B cell (primary cell): Measurements from ENCODE around the gene CACNA1D. TPM values are rescaled to one million over a fixed set of nuclear protein-coding genes. Genes with fewer than 3 reads are reported as not detected.

Experiments used
- ATAC-seq: fragments of 200-7000 bp; cut with Tn5 transposase; one replicate; pipeline ENCODE4 v1.10.0; 2021; ENCODE audit warnings: low read depth, mild to moderate bottlenecking, moderate number of reproducible peaks, moderate library complexity
- CTCF ChIA-PET: fragments of 350-600 bp; sonication (Branson Sonifier 250); formaldehyde crosslinking; loops from one replicate; lab custom pipeline; 2021; ENCODE audit warnings: antibody characterized with exemption, inconsistent platforms; lab: Charles Lee
- POLR2A ChIA-PET: fragments of 350-600 bp; sonication (Branson Sonifier 250); formaldehyde crosslinking; loops from one replicate; lab custom pipeline; 2021; ENCODE audit warnings: antibody characterized with exemption; lab: Charles Lee
- DNase-seq: peaks from one replicate; pipeline ENCODE4 v3.0.0; 2013
- H2AFZ ChIP-seq: 2 replicates; pipeline ENCODE4 v1.6.1; 2012; ENCODE audit warnings: mild to moderate bottlenecking, low read depth, low read length; ENCODE audit not compliant: insufficient read depth, poor library complexity, severe bottlenecking
- H3K27ac ChIP-seq, 2 donors: 1 replicate in 1 of 2; 2 replicates in 1 of 2; pipeline ENCODE4 v1.5.1; 2012 to 2013; ENCODE audit warnings: low read length in 2 of 2, mild to moderate bottlenecking in 2 of 2, moderate library complexity in 1 of 2
- H3K27me3 ChIP-seq, 4 experiments: fragments of 200-600 bp in 1 of 4; sonication (generic) in 1 of 4; replicated peaks in 1 of 4; 1 replicate in 2 of 4; 2 replicates in 2 of 4; pipeline versions ENCODE4 v1.6.1 to v1.7.0; 2013 to 2016; ENCODE audit warnings: low read length in 3 of 4, mild to moderate bottlenecking in 2 of 4, mixed read lengths in 1 of 4, moderate library complexity in 1 of 4; ENCODE audit not compliant: insufficient read depth in 4 of 4, control insufficient read depth in 3 of 4; ENCODE audit errors: control extremely low read depth in 1 of 4
- H3K36me3 ChIP-seq, 2 experiments: replicated peaks in 1 of 2; 1 replicate in 1 of 2; 2 replicates in 1 of 2; pipeline versions ENCODE4 v1.6.1 to v1.7.1; 2013; ENCODE audit warnings: low read length in 1 of 2; ENCODE audit not compliant: insufficient read depth in 2 of 2, control insufficient read depth in 1 of 2; ENCODE audit errors: control extremely low read depth in 1 of 2, extremely low read depth in 1 of 2
- H3K4me1 ChIP-seq, 2 donors: fragments of 200-600 bp in 1 of 2; sonication (generic) in 1 of 2; 1 replicate in 1 of 2; 2 replicates in 1 of 2; pipeline versions ENCODE4 v1.5.1 to v1.6.1; 2013 to 2017; ENCODE audit warnings: low read length in 2 of 2; ENCODE audit not compliant: control insufficient read depth in 2 of 2, insufficient read depth in 2 of 2
- H3K4me2 ChIP-seq: replicated peaks from 2 replicates; pipeline ENCODE3; 2012; ENCODE audit warnings: mild to moderate bottlenecking, low read depth, low read length; ENCODE audit not compliant: poor library complexity, severe bottlenecking
- H3K4me3 ChIP-seq, 5 experiments: fragments of 200-600 bp in 1 of 5; sonication (generic) in 1 of 5; 1 replicate in 3 of 5; 2 replicates in 2 of 5; pipeline versions ENCODE4 v1.5.1 to v1.7.0; 2011 to 2016; ENCODE audit warnings: low read length in 4 of 5, mild to moderate bottlenecking in 4 of 5, low read depth in 2 of 5, control low read depth in 1 of 5, moderate library complexity in 1 of 5; ENCODE audit not compliant: insufficient read depth in 1 of 5; ENCODE audit errors: control extremely low read depth in 1 of 5, extremely low read depth in 1 of 5
- H3K79me2 ChIP-seq: fragments of 200-600 bp; sonication (generic); one replicate; pipeline ENCODE4 v1.6.0; 2016; ENCODE audit warnings: low read length; ENCODE audit not compliant: control insufficient read depth, insufficient read depth
- H3K9ac ChIP-seq: fragments of 200-600 bp; sonication (generic); 2 replicates; pipeline ENCODE4 v1.6.1; 2017; ENCODE audit warnings: mild to moderate bottlenecking, low read length, moderate library complexity
- H3K9me3 ChIP-seq, 3 donors: one replicate each; pipeline versions ENCODE4 v1.6.1 to v1.7.1; 2013; ENCODE audit warnings: low read length in 2 of 3; ENCODE audit not compliant: control insufficient read depth in 2 of 3, insufficient read depth in 1 of 3; ENCODE audit errors: control extremely low read depth in 1 of 3
- H4K20me1 ChIP-seq: 2 replicates; pipeline ENCODE4 v1.6.0; 2012; ENCODE audit warnings: mild to moderate bottlenecking, low read length; ENCODE audit not compliant: insufficient read depth, control insufficient read depth, poor library complexity, severe bottlenecking
- H3K27ac Mint-ChIP-seq: one replicate; pipeline ENCODE4 v1.8.0; 2021; ENCODE audit warnings: mixed read lengths
- H3K27me3 Mint-ChIP-seq: one replicate; pipeline ENCODE4 v1.8.0; 2021; ENCODE audit warnings: mixed read lengths
- H3K4me1 Mint-ChIP-seq: one replicate; pipeline ENCODE4 v1.8.0; 2021; ENCODE audit warnings: mixed read lengths
- H3K4me3 Mint-ChIP-seq: one replicate; pipeline ENCODE4 v1.8.0; 2021; ENCODE audit warnings: mixed read lengths
- H3K9me3 Mint-ChIP-seq: one replicate; pipeline ENCODE4 v1.8.0; 2022; ENCODE audit warnings: mixed read lengths; ENCODE audit not compliant: insufficient read depth
- EZH2 ChIP-seq: IDR thresholded peaks from 2 replicates; pipeline ENCODE4 v1.6.1; 2012; ENCODE audit warnings: borderline replicate concordance, low read depth, mild to moderate bottlenecking, moderate library complexity, low read length; ENCODE audit not compliant: insufficient read depth, poor library complexity, severe bottlenecking
- WGBS: methylation state at CpG from one replicate; pipeline ENCODE4 v1.1.5; 2013; ENCODE audit warnings: missing lambda C conversion rate; ENCODE audit not compliant: insufficient coverage; 5-methylcytosine and 5-hydroxymethylcytosine counted together
- intact Hi-C: fragments of 100-400 bp; cut with micrococcal nuclease; formaldehyde crosslinking; loops from one replicate; pipeline ENCODE4 v1.10.0; 2022
- polyA plus RNA-seq: library from polyadenylated mRNA; depleted of rRNA; stranded (reverse); fragments of >200 nt; gene quantifications from 2 replicates; pipeline ENCODE4 v1.2.3, GENCODE V29; 2012
- total RNA-seq, 2 donors: library from RNA; stranded (reverse); fragments of 120-200 nt in 1 of 2; gene quantifications; 1 replicate in 1 of 2; 2 replicates in 1 of 2; pipeline versions ENCODE4 v1.2.3 to v1.2.4, GENCODE V29; 2013 to 2022
- TF ChIP-seq, protein P1 (sequence below): fragments of 200-600 bp; IDR thresholded peaks from one replicate; pipeline ENCODE4 v1.8.0; 2022; ENCODE audit warnings: antibody characterized with exemption, mild to moderate bottlenecking

CACNA1D gene
- total and polyA plus RNA-seq, 2 donors (not counting 1 experiment from before 2014, with no cell fraction given), result 0.06 to 0.07 TPM

DNA sequence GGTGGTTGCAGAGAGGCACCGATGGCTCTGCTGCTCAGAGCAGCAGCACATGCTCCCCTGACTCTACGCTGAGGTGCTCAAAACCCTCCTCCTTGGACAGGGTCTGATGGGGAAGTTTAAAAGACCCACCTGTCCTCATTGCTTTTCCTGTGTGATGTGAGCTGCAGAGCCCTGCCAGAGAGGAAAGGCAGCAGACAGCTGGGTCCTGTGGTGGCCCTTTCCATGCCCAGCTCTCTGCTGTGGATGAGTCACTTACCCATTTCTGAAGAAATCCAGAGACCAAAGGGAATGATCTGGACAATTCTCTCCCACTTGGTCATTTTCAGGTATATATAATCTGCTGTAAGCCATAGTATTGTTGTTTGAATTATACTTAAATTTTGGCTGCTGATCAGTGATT lies 230.2 kb downstream of the CACNA1D start:
- no peak for ATAC-seq
- intact Hi-C loops, result no loop called here

DNA sequence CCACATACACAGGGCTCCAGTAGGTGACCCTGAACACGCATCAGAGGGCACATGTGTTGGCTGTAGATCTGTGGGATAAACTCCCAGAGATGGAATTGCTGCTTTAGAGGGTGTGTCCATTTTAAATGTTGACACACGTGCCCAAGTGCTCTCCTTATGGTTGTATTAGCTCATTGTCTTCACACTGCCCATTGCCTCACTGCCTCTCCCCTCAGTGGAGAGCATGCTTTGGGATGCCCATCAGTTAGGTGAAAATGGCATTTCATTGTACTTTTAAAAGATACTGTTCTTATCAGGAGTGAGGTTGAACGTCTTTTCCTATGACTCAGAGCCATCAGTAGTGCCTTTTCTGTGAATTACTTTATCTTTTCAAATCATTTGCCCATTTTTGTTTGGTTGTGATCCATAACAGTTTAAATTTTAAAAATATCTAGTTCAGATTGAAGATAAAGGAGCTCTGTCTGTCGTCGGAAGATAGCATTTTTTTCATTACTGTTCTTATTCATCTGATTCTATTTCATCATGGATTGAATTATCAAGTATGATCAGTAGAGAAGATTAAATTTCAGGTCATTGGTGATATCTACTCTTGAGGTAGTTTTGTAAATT lies 231.1 kb downstream of the CACNA1D start:
- Histone ChIP-seq H3K4me3 (no peak overlapping the region), H2AFZ (no peak overlapping the region), H3K4me2 (no peak overlapping the region), H3K79me2 (no peaks in the 10 kb centered on the region), H3K9me3 (no peaks in the 10 kb centered on the region), H4K20me1 (no peaks in the 10 kb centered on the region), H3K36me3 (no peaks in the 10 kb centered on the region), H3K4me1 (no peaks in the 10 kb centered on the region), H3K27me3 (peaks cover 0 to 11% (median 0%) of the 10 kb centered on the region in 4 experiments), H3K27ac (no peak overlapping the region), H3K9ac (no peak overlapping the region)
- TF ChIP-seq, protein P1, sequence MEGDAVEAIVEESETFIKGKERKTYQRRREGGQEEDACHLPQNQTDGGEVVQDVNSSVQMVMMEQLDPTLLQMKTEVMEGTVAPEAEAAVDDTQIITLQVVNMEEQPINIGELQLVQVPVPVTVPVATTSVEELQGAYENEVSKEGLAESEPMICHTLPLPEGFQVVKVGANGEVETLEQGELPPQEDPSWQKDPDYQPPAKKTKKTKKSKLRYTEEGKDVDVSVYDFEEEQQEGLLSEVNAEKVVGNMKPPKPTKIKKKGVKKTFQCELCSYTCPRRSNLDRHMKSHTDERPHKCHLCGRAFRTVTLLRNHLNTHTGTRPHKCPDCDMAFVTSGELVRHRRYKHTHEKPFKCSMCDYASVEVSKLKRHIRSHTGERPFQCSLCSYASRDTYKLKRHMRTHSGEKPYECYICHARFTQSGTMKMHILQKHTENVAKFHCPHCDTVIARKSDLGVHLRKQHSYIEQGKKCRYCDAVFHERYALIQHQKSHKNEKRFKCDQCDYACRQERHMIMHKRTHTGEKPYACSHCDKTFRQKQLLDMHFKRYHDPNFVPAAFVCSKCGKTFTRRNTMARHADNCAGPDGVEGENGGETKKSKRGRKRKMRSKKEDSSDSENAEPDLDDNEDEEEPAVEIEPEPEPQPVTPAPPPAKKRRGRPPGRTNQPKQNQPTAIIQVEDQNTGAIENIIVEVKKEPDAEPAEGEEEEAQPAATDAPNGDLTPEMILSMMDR, result no peak
- TF ChIP-seq EZH2, result no peak
- Mint-ChIP-seq H3K9me3 (no peaks in the 10 kb centered on the region), H3K27me3 (peaks cover 34% of the 10 kb centered on the region), H3K4me3 (no peak overlapping the region), H3K4me1 (no peaks in the 10 kb centered on the region), H3K27ac (no peak overlapping the region)
- ChIA-PET POLR2A (no interaction called here), CTCF (no interaction called here)
- no peak for ATAC-seq
- WGBS, result 80% methylated on average over 1 of the region's 5 CpGs
- intact Hi-C loops, result no loop called here
- no peak for DNase-seq

More for the DNA sequence above, 230.2 kb downstream of the CACNA1D start:
- CTCF ChIA-PET, result no interaction called here
- Mint-ChIP-seq H3K9me3 (no peaks in the 10 kb centered on the region), H3K27ac (no peak overlapping the region), H3K4me1 (no peaks in the 10 kb centered on the region), H3K4me3 (no peak overlapping the region), H3K27me3 (peaks cover 34% of the 10 kb centered on the region)
- H3K4me2 ChIP-seq, result no peak overlapping the region
- no peak overlapping the region for H2AFZ ChIP-seq
- peaks cover 0 to 11% (median 0%) of the 10 kb centered on the region in 4 experiments for H3K27me3 ChIP-seq
- H3K4me1 ChIP-seq, result no peaks in the 10 kb centered on the region
- H3K4me3 ChIP-seq, result no peak overlapping the region
- POLR2A ChIA-PET, result no interaction called here
- H3K36me3 ChIP-seq, result no peaks in the 10 kb centered on the region
- H3K9ac ChIP-seq, result no peak overlapping the region
- WGBS, result 93% methylated on average over 2 of the region's 2 CpGs
- no peaks in the 10 kb centered on the region for H4K20me1 ChIP-seq
- no peak for DNase-seq
- H3K9me3 ChIP-seq, result no peaks in the 10 kb centered on the region
- H3K27ac ChIP-seq, result no peak overlapping the region
- H3K79me2 ChIP-seq, result no peaks in the 10 kb centered on the region
- TF ChIP-seq, protein P1, result no peak
- no peak for TF ChIP-seq EZH2
